Measurements from ENCODE around the gene DDC. TPM values are rescaled to one million over a fixed set of nuclear protein-coding genes. Genes with fewer than 3 reads are reported as not detected.

Gene DDC
- total RNA-seq, 1 experiment from 2014 or later: not detected

- Histone ChIP-seq H4K20me1 (ENCODE audit: insufficient read depth) (no peaks in the 10 kb centered on the region), H3K4me3 (replicated peaks in 1 of 2; ENCODE audit: low read depth in 1 of 2, low read length in 2 of 2) (no peak overlapping the region), H3K27ac (ENCODE audit: low read depth, low read length) (no peak overlapping the region), H2AFZ (ENCODE audit: low read depth, low read length, poor library complexity, severe bottlenecking) (no peak overlapping the region), H3K4me1 (ENCODE audit: control insufficient read depth in 1 of 2, insufficient read depth in 2 of 2, low read length in 2 of 2) (no peaks in the 10 kb centered on the region), H3K9ac (ENCODE audit: low read length) (no peak overlapping the region), H3K27me3 (ENCODE audit: insufficient read depth, low read length) (no peaks in the 10 kb centered on the region), H3K9me2 (ENCODE audit: insufficient read depth) (no peaks in the 10 kb centered on the region), H3K36me3 (ENCODE audit: control insufficient read depth in 1 of 2, insufficient read depth in 2 of 2, low read length in 2 of 2) (peaks cover 0 to 2% of the 10 kb centered on the region in 2 experiments; a peak in 1 of 4 replicates), H3K79me2 (ENCODE audit: insufficient read depth, low read length) (no peaks in the 10 kb centered on the region), H3K4me2 (ENCODE audit: low read length) (no peak overlapping the region), H3K9me3 (ENCODE audit: control insufficient read depth in 1 of 2, insufficient read depth in 1 of 2, low read depth in 1 of 2, low read length in 2 of 2) (no peaks in the 10 kb centered on the region)
- ChIA-PET POLR2A (no interaction called here), RAD21 (ENCODE audit: low non-redundant PET in 1 of 2, low total read pairs in 2 of 2, uncharacterized antibody in 2 of 2, unreplicated experiment in 2 of 2) (no interaction called here), CTCF (interaction anchor here (1.0 kb wide), 1 partner anchor 9 kb away, joined by 4 read pairs; no protein-coding TSS in a partner anchor)
- no TSS peak for BruUV-seq (replicated peaks)
- ATAC-seq (no peak), DNase-seq (ENCODE audit: low read depth, low spot score) (no peak)
- intact Hi-C loops (cut with micrococcal nuclease): no loop called here
- TF ChIP-seq EZH2 (IDR thresholded peaks at IDR 0.05) (no peak), POLR2AphosphoS5 (IDR thresholded peaks at IDR 0.05; ENCODE audit: low read depth, low read length) (no peak), TCF7L2 (IDR thresholded peaks at IDR 0.05; ENCODE audit: borderline replicate concordance, extremely low read depth, insufficient read depth, insufficient read length) (no peak), ZBTB33 (IDR thresholded peaks at IDR 0.05; ENCODE audit: extremely low read depth, insufficient replicate concordance, low read length) (no peak), RAD21 (IDR thresholded peaks at IDR 0.05; ENCODE audit: low read depth) (no peak), SRF (IDR thresholded peaks at IDR 0.05; ENCODE audit: low read depth) (no peak)
- TF ChIP-seq, protein P1, sequence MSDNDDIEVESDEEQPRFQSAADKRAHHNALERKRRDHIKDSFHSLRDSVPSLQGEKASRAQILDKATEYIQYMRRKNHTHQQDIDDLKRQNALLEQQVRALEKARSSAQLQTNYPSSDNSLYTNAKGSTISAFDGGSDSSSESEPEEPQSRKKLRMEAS (IDR thresholded peaks at IDR 0.05): no peak
- TF ChIP-seq, protein P2, sequence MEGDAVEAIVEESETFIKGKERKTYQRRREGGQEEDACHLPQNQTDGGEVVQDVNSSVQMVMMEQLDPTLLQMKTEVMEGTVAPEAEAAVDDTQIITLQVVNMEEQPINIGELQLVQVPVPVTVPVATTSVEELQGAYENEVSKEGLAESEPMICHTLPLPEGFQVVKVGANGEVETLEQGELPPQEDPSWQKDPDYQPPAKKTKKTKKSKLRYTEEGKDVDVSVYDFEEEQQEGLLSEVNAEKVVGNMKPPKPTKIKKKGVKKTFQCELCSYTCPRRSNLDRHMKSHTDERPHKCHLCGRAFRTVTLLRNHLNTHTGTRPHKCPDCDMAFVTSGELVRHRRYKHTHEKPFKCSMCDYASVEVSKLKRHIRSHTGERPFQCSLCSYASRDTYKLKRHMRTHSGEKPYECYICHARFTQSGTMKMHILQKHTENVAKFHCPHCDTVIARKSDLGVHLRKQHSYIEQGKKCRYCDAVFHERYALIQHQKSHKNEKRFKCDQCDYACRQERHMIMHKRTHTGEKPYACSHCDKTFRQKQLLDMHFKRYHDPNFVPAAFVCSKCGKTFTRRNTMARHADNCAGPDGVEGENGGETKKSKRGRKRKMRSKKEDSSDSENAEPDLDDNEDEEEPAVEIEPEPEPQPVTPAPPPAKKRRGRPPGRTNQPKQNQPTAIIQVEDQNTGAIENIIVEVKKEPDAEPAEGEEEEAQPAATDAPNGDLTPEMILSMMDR (IDR thresholded peaks at IDR 0.05 in 2 of 3, conservative IDR thresholded peaks at IDR 0.05 in 1 of 3; ENCODE audit: borderline replicate concordance in 1 of 3, insufficient read depth in 1 of 3, low read depth in 2 of 3, low read length in 2 of 3): no peak
Observed at GRCh38 chr7:50594136-50594535, 28.9 kb upstream of the DDC start.

Measured in HCT116 (cell line).